GM12891 (cell line): Measurements from ENCODE around the gene PI4KA.

Experiments
- DNase-seq: peaks from one replicate; pipeline ENCODE4 v3.0.0; 2011; ENCODE audit warnings: low spot score; ENCODE audit not compliant: insufficient read length
- FAIRE-seq: peaks from 2 replicates; lab custom pipeline; 2011; peaks lifted over from hg19 to GRCh38; lab: Jason Lieb, UNC
- PAX5 ChIP-seq: IDR thresholded peaks from 2 replicates; pipeline ENCODE4 v1.6.1; 2011; ENCODE audit warnings: low read length, moderate library complexity, mild to moderate bottlenecking; ENCODE audit not compliant: insufficient read depth, severe bottlenecking
- POLR2A ChIP-seq: IDR thresholded peaks from 2 replicates; pipeline ENCODE4 v1.6.1; 2011; ENCODE audit warnings: low read depth, low read length, control low read depth
- POLR2AphosphoS5 ChIP-seq: IDR thresholded peaks from 2 replicates; pipeline ENCODE4 v1.6.1; 2011; ENCODE audit warnings: low read depth, low read length, control low read depth
- POU2F2 ChIP-seq: IDR thresholded peaks from 2 replicates; pipeline ENCODE4 v1.6.1; 2011; ENCODE audit warnings: low read depth, mild to moderate bottlenecking, control low read depth, low read length, moderate library complexity
- SPI1 ChIP-seq: IDR thresholded peaks from 2 replicates; pipeline ENCODE4 v1.6.1; 2011; ENCODE audit warnings: low read depth, low read length, control low read depth
- TAF1 ChIP-seq: IDR thresholded peaks from 2 replicates; pipeline ENCODE4 v1.6.1; 2011; ENCODE audit warnings: low read depth, low read length, control low read depth

PI4KA gene

GRCh38 chr22:20794650-20795413, 63.8 kb downstream of the PI4KA start:
- FAIRE-seq (no peak), DNase-seq (no peak)
- no peak for TF ChIP-seq POU2F2
- TF ChIP-seq POLR2A = no peak
- no peak for TF ChIP-seq SPI1
- TF ChIP-seq PAX5 = no peak
- no peak for TF ChIP-seq POLR2AphosphoS5
- TF ChIP-seq TAF1 = no peak

- no peak for FAIRE-seq
- DNase-seq = no peak
Observed at GRCh38 chr22:20793748-20794649, 64.6 kb downstream of the PI4KA start.

GRCh38 chr22:20792966-20793728, 65.5 kb downstream of the PI4KA start:
- DNase-seq = no peak
- no peak for TF ChIP-seq PAX5
- no peak for TF ChIP-seq POU2F2
- no peak for TF ChIP-seq TAF1
- TF ChIP-seq SPI1 = no peak
- TF ChIP-seq POLR2A = no peak
- no peak for TF ChIP-seq POLR2AphosphoS5
- FAIRE-seq = no peak

More at GRCh38 chr22:20793748-20794649, 64.6 kb downstream of the PI4KA start:
- no peak for TF ChIP-seq POLR2AphosphoS5
- no peak for TF ChIP-seq PAX5
- TF ChIP-seq TAF1 = no peak
- TF ChIP-seq POU2F2 = no peak
- no peak for TF ChIP-seq POLR2A
- no peak for TF ChIP-seq SPI1

GRCh38 chr22:20792221-20792965, 66.2 kb downstream of the PI4KA start:
- DNase-seq (no peak), FAIRE-seq (no peak)
- TF ChIP-seq POU2F2 = no peak
- TF ChIP-seq PAX5 = no peak

GRCh38 chr22:20788627-20789344, 69.8 kb downstream of the PI4KA start:
- FAIRE-seq = no peak
- no peak for DNase-seq
- TF ChIP-seq PAX5 = no peak

GRCh38 chr22:20787746-20788626, 70.6 kb downstream of the PI4KA start:
- TF ChIP-seq SPI1 = no peak
- no peak for TF ChIP-seq TAF1
- no peak for TF ChIP-seq POLR2AphosphoS5
- no peak for TF ChIP-seq POLR2A
- TF ChIP-seq POU2F2 = no peak
- no peak for TF ChIP-seq PAX5

GRCh38 chr22:20787223-20787622, 71.4 kb downstream of the PI4KA start:
- DNase-seq (no peak), FAIRE-seq (no peak)
- no peak for TF ChIP-seq POLR2AphosphoS5
- no peak for TF ChIP-seq POU2F2
- TF ChIP-seq TAF1 = no peak
- no peak for TF ChIP-seq PAX5
- no peak for TF ChIP-seq POLR2A
- no peak for TF ChIP-seq SPI1

More at GRCh38 chr22:20787746-20788626, 70.6 kb downstream of the PI4KA start:
- FAIRE-seq (no peak), DNase-seq (no peak)

GRCh38 chr22:20786536-20786979, 72.1 kb downstream of the PI4KA start:
- FAIRE-seq (no peak), DNase-seq (no peak)
- TF ChIP-seq POLR2AphosphoS5 = no peak
- no peak for TF ChIP-seq POLR2A
- no peak for TF ChIP-seq TAF1
- TF ChIP-seq PAX5 = no peak
- TF ChIP-seq SPI1 = no peak
- TF ChIP-seq POU2F2 = no peak
